ENCODE results near the gene CEP290.

The CEP290 gene

GRCh38 chr12:88156075-88156654, 14.3 kb upstream of the CEP290 start:
- H3K4me3 ChIP-seq (ENCODE audit: low read depth, low read length) = no peak overlapping the region
- TF ChIP-seq, protein P1, sequence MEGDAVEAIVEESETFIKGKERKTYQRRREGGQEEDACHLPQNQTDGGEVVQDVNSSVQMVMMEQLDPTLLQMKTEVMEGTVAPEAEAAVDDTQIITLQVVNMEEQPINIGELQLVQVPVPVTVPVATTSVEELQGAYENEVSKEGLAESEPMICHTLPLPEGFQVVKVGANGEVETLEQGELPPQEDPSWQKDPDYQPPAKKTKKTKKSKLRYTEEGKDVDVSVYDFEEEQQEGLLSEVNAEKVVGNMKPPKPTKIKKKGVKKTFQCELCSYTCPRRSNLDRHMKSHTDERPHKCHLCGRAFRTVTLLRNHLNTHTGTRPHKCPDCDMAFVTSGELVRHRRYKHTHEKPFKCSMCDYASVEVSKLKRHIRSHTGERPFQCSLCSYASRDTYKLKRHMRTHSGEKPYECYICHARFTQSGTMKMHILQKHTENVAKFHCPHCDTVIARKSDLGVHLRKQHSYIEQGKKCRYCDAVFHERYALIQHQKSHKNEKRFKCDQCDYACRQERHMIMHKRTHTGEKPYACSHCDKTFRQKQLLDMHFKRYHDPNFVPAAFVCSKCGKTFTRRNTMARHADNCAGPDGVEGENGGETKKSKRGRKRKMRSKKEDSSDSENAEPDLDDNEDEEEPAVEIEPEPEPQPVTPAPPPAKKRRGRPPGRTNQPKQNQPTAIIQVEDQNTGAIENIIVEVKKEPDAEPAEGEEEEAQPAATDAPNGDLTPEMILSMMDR (IDR thresholded peaks at IDR 0.05; ENCODE audit: low read depth, low read length) = no peak

GRCh38 chr12:88153959-88154358, 12.1 kb upstream of the CEP290 start:
- H3K4me3 ChIP-seq (ENCODE audit: low read depth, low read length) = no peak overlapping the region
- TF ChIP-seq, protein P1 (IDR thresholded peaks at IDR 0.05; ENCODE audit: low read depth, low read length) = no peak

GRCh38 chr12:88150063-88150462, 8.2 kb upstream of the CEP290 start:
- no peak overlapping the region for H3K4me3 ChIP-seq (ENCODE audit: low read depth, low read length)
- TF ChIP-seq, protein P1 (IDR thresholded peaks at IDR 0.05; ENCODE audit: low read depth, low read length) = no peak

- no peak overlapping the region for H3K4me3 ChIP-seq (ENCODE audit: low read depth, low read length)
Observed at GRCh38 chr12:88145567-88146505, 3.9 kb upstream of the CEP290 start.

DNA sequence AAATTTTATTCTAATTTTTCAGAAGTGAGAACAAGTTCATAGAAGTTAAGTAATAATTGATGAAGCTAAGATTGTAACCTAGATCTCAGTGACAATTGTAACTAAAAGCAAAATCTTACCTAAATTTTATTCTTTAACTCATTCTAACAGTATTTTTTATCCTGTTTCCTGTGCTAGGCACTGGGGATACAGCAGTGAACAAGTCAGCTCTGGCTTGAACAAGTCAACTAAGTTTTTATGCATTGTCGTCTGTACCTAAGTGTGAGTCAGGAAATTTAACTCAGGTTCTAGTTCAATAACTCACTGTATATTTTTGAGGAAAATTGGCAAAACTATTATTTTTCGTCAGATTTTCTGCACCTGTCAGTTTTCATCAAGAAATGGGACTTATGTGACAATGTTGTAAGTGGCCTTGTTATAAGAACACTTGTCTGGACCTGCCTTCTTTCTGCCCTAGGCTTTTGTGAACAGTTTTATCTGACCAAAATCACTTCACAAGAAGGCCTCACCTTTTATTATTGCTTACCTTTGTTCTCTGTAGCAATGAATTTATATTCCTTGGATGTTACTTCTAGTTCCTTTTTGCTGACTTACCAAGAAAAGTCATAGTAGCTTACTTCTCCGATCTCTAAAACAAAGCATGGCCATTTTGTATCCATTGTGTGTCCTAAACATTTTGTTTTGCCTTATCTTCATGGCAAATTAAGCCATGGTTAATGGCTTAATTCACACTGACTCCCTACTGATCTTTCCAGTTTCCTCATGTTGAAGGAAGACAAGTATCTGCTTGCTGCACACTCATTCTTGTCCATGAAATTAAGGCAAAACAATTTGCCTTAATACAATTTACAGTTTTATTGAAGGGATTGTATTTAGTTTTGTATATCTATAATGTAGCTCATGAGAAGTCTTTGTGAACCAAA, 2.9 kb upstream of the CEP290 start:
- TF ChIP-seq, protein P1 (IDR thresholded peaks at IDR 0.05; ENCODE audit: low read depth, low read length) = no peak
- no peak overlapping the region for H3K4me3 ChIP-seq (ENCODE audit: low read depth, low read length)

More at GRCh38 chr12:88145567-88146505, 3.9 kb upstream of the CEP290 start:
- TF ChIP-seq, protein P1 (IDR thresholded peaks at IDR 0.05; ENCODE audit: low read depth, low read length) = no peak

DNA sequence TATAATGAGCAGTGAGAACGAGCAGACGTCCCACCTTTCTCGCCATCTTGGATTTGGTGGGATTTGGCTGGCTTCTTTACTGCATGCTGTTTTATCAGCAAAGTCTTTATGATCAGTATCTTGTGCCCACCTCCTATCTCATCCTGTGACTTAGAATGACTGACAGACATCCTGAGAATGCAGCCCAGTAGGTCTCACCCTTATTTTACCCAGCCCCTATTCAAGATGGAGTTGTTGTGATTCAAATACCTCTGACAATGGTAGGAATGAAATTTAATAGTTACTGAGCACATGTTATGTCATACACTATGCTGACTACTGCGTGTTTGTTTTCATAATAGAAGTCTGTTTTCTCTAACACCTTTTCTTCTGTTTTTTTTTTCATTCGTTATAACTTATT, 2.1 kb upstream of the CEP290 start:
- H3K4me3 ChIP-seq (ENCODE audit: low read depth, low read length) = no peak overlapping the region
- TF ChIP-seq, protein P1 (IDR thresholded peaks at IDR 0.05; ENCODE audit: low read depth, low read length) = no peak
